ENCODE results near the gene CCDC141. TPM values are rescaled to one million over a fixed set of nuclear protein-coding genes. Genes with fewer than 3 reads are reported as not detected.

The CCDC141 gene
- polyA plus RNA-seq, 1 donor: 0.70 TPM

GRCh38 chr2:178855151-178855550, 194.8 kb downstream of the CCDC141 start:
- no peaks in the 10 kb centered on the region for H3K9me3 ChIP-seq (ENCODE audit: control insufficient read depth, low read depth, low read length)
- peaks cover 3% of the 10 kb centered on the region for H3K36me3 ChIP-seq (ENCODE audit: control insufficient read depth, insufficient read depth, low read length)
- no peak overlapping the region for H3K4me3 ChIP-seq (ENCODE audit: low read length)
- H3K4me1 ChIP-seq (ENCODE audit: control insufficient read depth, insufficient read depth, low read length): no peaks in the 10 kb centered on the region
- H3K27me3 ChIP-seq (ENCODE audit: control insufficient read depth, insufficient read depth, low read length): no peaks in the 10 kb centered on the region
- no peak for DNase-seq
- H3K27ac ChIP-seq (ENCODE audit: low read length): no peak overlapping the region

GRCh38 chr2:178848335-178848734, 201.6 kb downstream of the CCDC141 start:
- H3K4me1 ChIP-seq (ENCODE audit: control insufficient read depth, insufficient read depth, low read length): no peaks in the 10 kb centered on the region
- DNase-seq: no peak
- no peak overlapping the region for H3K4me3 ChIP-seq (ENCODE audit: low read length)
- WGBS (ENCODE audit: insufficient coverage, low lambda C conversion rate): 100% methylated on average over 5 of the region's 5 CpGs
- peaks cover 3% of the 10 kb centered on the region for H3K36me3 ChIP-seq (ENCODE audit: control insufficient read depth, insufficient read depth, low read length)
- no peak overlapping the region for H3K27ac ChIP-seq (ENCODE audit: low read length)
- H3K27me3 ChIP-seq (ENCODE audit: control insufficient read depth, insufficient read depth, low read length): no peaks in the 10 kb centered on the region
- no peaks in the 10 kb centered on the region for H3K9me3 ChIP-seq (ENCODE audit: control insufficient read depth, low read depth, low read length)

GRCh38 chr2:178846458-178846802, 203.5 kb downstream of the CCDC141 start:
- Histone ChIP-seq H3K9me3 (ENCODE audit: control insufficient read depth, low read depth, low read length) (no peaks in the 10 kb centered on the region), H3K27ac (ENCODE audit: low read length) (no peak overlapping the region), H3K4me3 (ENCODE audit: low read length) (no peak overlapping the region), H3K36me3 (ENCODE audit: control insufficient read depth, insufficient read depth, low read length) (no peaks in the 10 kb centered on the region), H3K27me3 (ENCODE audit: control insufficient read depth, insufficient read depth, low read length) (no peaks in the 10 kb centered on the region), H3K4me1 (ENCODE audit: control insufficient read depth, insufficient read depth, low read length) (no peaks in the 10 kb centered on the region)
- WGBS (ENCODE audit: insufficient coverage, low lambda C conversion rate): no CpG with 5 or more reads among the region's 2 CpGs
- no peak for DNase-seq

GRCh38 chr2:178845566-178846457, 204.1 kb downstream of the CCDC141 start:
- DNase-seq: peak in 1 of 2 donors; percentile 23
- Histone ChIP-seq H3K27me3 (ENCODE audit: control insufficient read depth, insufficient read depth, low read length) (no peaks in the 10 kb centered on the region), H3K9me3 (ENCODE audit: control insufficient read depth, low read depth, low read length) (no peaks in the 10 kb centered on the region), H3K36me3 (ENCODE audit: control insufficient read depth, insufficient read depth, low read length) (no peaks in the 10 kb centered on the region), H3K4me3 (ENCODE audit: low read length) (no peak overlapping the region), H3K4me1 (ENCODE audit: control insufficient read depth, insufficient read depth, low read length) (no peaks in the 10 kb centered on the region), H3K27ac (ENCODE audit: low read length) (no peak overlapping the region)
- WGBS (ENCODE audit: insufficient coverage, low lambda C conversion rate): 80% methylated on average over 1 of the region's 2 CpGs

GRCh38 chr2:178844701-178845100, 205.2 kb downstream of the CCDC141 start:
- Histone ChIP-seq H3K9me3 (ENCODE audit: control insufficient read depth, low read depth, low read length) (no peaks in the 10 kb centered on the region), H3K36me3 (ENCODE audit: control insufficient read depth, insufficient read depth, low read length) (no peaks in the 10 kb centered on the region), H3K4me3 (ENCODE audit: low read length) (no peak overlapping the region), H3K27me3 (ENCODE audit: control insufficient read depth, insufficient read depth, low read length) (no peaks in the 10 kb centered on the region), H3K4me1 (ENCODE audit: control insufficient read depth, insufficient read depth, low read length) (no peaks in the 10 kb centered on the region), H3K27ac (ENCODE audit: low read length) (no peak overlapping the region)
- no peak for DNase-seq
- 85% methylated on average over 2 of the region's 2 CpGs for WGBS (ENCODE audit: insufficient coverage, low lambda C conversion rate)

- no peak for DNase-seq
- no peaks in the 10 kb centered on the region for H3K9me3 ChIP-seq (ENCODE audit: control insufficient read depth, low read depth, low read length)
- H3K27ac ChIP-seq (ENCODE audit: low read length): no peak overlapping the region
- H3K27me3 ChIP-seq (ENCODE audit: control insufficient read depth, insufficient read depth, low read length): no peaks in the 10 kb centered on the region
- H3K4me1 ChIP-seq (ENCODE audit: control insufficient read depth, insufficient read depth, low read length): no peaks in the 10 kb centered on the region
- no peak overlapping the region for H3K4me3 ChIP-seq (ENCODE audit: low read length)
- WGBS (ENCODE audit: insufficient coverage, low lambda C conversion rate): 83% methylated on average over 2 of the region's 4 CpGs
- H3K36me3 ChIP-seq (ENCODE audit: control insufficient read depth, insufficient read depth, low read length): no peaks in the 10 kb centered on the region
Measured at GRCh38 chr2:178844269-178844668, 205.7 kb downstream of the CCDC141 start.

- H3K9me3 ChIP-seq (ENCODE audit: control insufficient read depth, low read depth, low read length): no peaks in the 10 kb centered on the region
- no peaks in the 10 kb centered on the region for H3K4me1 ChIP-seq (ENCODE audit: control insufficient read depth, insufficient read depth, low read length)
- DNase-seq: no peak
- 100% methylated on average over 1 of the region's 1 CpG for WGBS (ENCODE audit: insufficient coverage, low lambda C conversion rate)
- H3K4me3 ChIP-seq (ENCODE audit: low read length): no peak overlapping the region
- no peak overlapping the region for H3K27ac ChIP-seq (ENCODE audit: low read length)
- H3K36me3 ChIP-seq (ENCODE audit: control insufficient read depth, insufficient read depth, low read length): no peaks in the 10 kb centered on the region
- H3K27me3 ChIP-seq (ENCODE audit: control insufficient read depth, insufficient read depth, low read length): no peaks in the 10 kb centered on the region
Measured at GRCh38 chr2:178843697-178844096, 206.2 kb downstream of the CCDC141 start.

GRCh38 chr2:178836807-178837206, 213.1 kb downstream of the CCDC141 start:
- no peaks in the 10 kb centered on the region for H3K27me3 ChIP-seq (ENCODE audit: control insufficient read depth, insufficient read depth, low read length)
- no peak overlapping the region for H3K4me3 ChIP-seq (ENCODE audit: low read length)
- H3K9me3 ChIP-seq (ENCODE audit: control insufficient read depth, low read depth, low read length): no peaks in the 10 kb centered on the region
- H3K36me3 ChIP-seq (ENCODE audit: control insufficient read depth, insufficient read depth, low read length): no peaks in the 10 kb centered on the region
- H3K27ac ChIP-seq (ENCODE audit: low read length): no peak overlapping the region
- no CpG with 5 or more reads among the region's 4 CpGs for WGBS (ENCODE audit: insufficient coverage, low lambda C conversion rate)
- no peak for DNase-seq
- H3K4me1 ChIP-seq (ENCODE audit: control insufficient read depth, insufficient read depth, low read length): no peaks in the 10 kb centered on the region

GRCh38 chr2:178834086-178834485, 215.9 kb downstream of the CCDC141 start:
- H3K9me3 ChIP-seq (ENCODE audit: control insufficient read depth, low read depth, low read length): no peaks in the 10 kb centered on the region
- H3K36me3 ChIP-seq (ENCODE audit: control insufficient read depth, insufficient read depth, low read length): no peaks in the 10 kb centered on the region
- 100% methylated on average over 1 of the region's 9 CpGs for WGBS (ENCODE audit: insufficient coverage, low lambda C conversion rate)
- H3K27ac ChIP-seq (ENCODE audit: low read length): no peak overlapping the region
- no peaks in the 10 kb centered on the region for H3K27me3 ChIP-seq (ENCODE audit: control insufficient read depth, insufficient read depth, low read length)
- no peak overlapping the region for H3K4me3 ChIP-seq (ENCODE audit: low read length)
- no peak for DNase-seq
- H3K4me1 ChIP-seq (ENCODE audit: control insufficient read depth, insufficient read depth, low read length): no peaks in the 10 kb centered on the region

GRCh38 chr2:178833382-178833781, 216.6 kb downstream of the CCDC141 start:
- no CpG with 5 or more reads among the region's 5 CpGs for WGBS (ENCODE audit: insufficient coverage, low lambda C conversion rate)
- no peak for DNase-seq
- no peaks in the 10 kb centered on the region for H3K27me3 ChIP-seq (ENCODE audit: control insufficient read depth, insufficient read depth, low read length)
- no peak overlapping the region for H3K4me3 ChIP-seq (ENCODE audit: low read length)
- no peaks in the 10 kb centered on the region for H3K36me3 ChIP-seq (ENCODE audit: control insufficient read depth, insufficient read depth, low read length)
- no peaks in the 10 kb centered on the region for H3K4me1 ChIP-seq (ENCODE audit: control insufficient read depth, insufficient read depth, low read length)
- no peaks in the 10 kb centered on the region for H3K9me3 ChIP-seq (ENCODE audit: control insufficient read depth, low read depth, low read length)
- no peak overlapping the region for H3K27ac ChIP-seq (ENCODE audit: low read length)

- Histone ChIP-seq H3K4me1 (ENCODE audit: control insufficient read depth, insufficient read depth, low read length) (no peaks in the 10 kb centered on the region), H3K4me3 (ENCODE audit: low read length) (no peak overlapping the region), H3K36me3 (ENCODE audit: control insufficient read depth, insufficient read depth, low read length) (no peaks in the 10 kb centered on the region), H3K27ac (ENCODE audit: low read length) (no peak overlapping the region), H3K27me3 (ENCODE audit: control insufficient read depth, insufficient read depth, low read length) (no peaks in the 10 kb centered on the region), H3K9me3 (ENCODE audit: control insufficient read depth, low read depth, low read length) (no peaks in the 10 kb centered on the region)
- DNase-seq: peak; percentile 17 to 27
- WGBS (ENCODE audit: insufficient coverage, low lambda C conversion rate): no CpG with 5 or more reads among the region's 2 CpGs
Measured at GRCh38 chr2:178830451-178830850, 219.5 kb downstream of the CCDC141 start.

Measured in large intestine (tissue), 3 donors.